ENCODE measurements around the gene TFR2. TPM values are rescaled to one million over a fixed set of nuclear protein-coding genes. Genes with fewer than 3 reads are reported as not detected.
A peak's percentile ranks its signal among the peaks of the same experiment; 100 is the strongest.

Gene TFR2
- total RNA-seq, 1 donor from 2014 or later = 0.34 TPM

GRCh38 chr7:100639995-100640516 lies 1.3 kb downstream of the TFR2 start:
- peaks cover 10% of the 10 kb centered on the region for H3K27me3 Mint-ChIP-seq (ENCODE audit: insufficient read depth, low read depth)
- H3F3A ChIP-seq (ENCODE audit: low read depth) = peaks cover 5% of the 10 kb centered on the region
- peaks cover 3% of the 10 kb centered on the region for H3K4me1 Mint-ChIP-seq
- H2AFZ ChIP-seq (replicated peaks) = peak overlapping the region; percentile 9
- H3K27ac ChIP-seq = no peak overlapping the region
- H3K79me2 ChIP-seq (ENCODE audit: low read depth) = no peaks in the 10 kb centered on the region
- no peak overlapping the region for H3K4me3 Mint-ChIP-seq
- TF ChIP-seq EZH2phosphoT487 (IDR thresholded peaks at IDR 0.05) (no peak), CTCF (IDR thresholded peaks at IDR 0.05) (no peak), EZH2 (IDR thresholded peaks at IDR 0.05) (no peak)
- H3K4me3 ChIP-seq = no peak overlapping the region
- no peaks in the 10 kb centered on the region for H3K9me3 ChIP-seq (ENCODE audit: low read depth)
- DNase-seq (ENCODE audit: low spot score) = peak; percentile 27
- H3K27me3 ChIP-seq = peaks cover under 1% of the 10 kb centered on the region
- no peak overlapping the region for H3K4me2 ChIP-seq
- no peaks in the 10 kb centered on the region for H3K9me3 Mint-ChIP-seq
- H3K36me3 ChIP-seq = no peaks in the 10 kb centered on the region
- no peaks in the 10 kb centered on the region for H4K20me1 ChIP-seq (ENCODE audit: low read depth)
- no peak overlapping the region for H3K27ac Mint-ChIP-seq
- H3K36me3 Mint-ChIP-seq = no peaks in the 10 kb centered on the region
- no peak overlapping the region for H3K9ac ChIP-seq
- H3K4me1 ChIP-seq = no peaks in the 10 kb centered on the region

GRCh38 chr7:100632951-100633717 lies 8.2 kb downstream of the TFR2 start:
- peaks cover 13% of the 10 kb centered on the region for H3K4me1 Mint-ChIP-seq
- H3K27me3 Mint-ChIP-seq (ENCODE audit: insufficient read depth, low read depth) = peaks cover 35% of the 10 kb centered on the region
- Histone ChIP-seq H2AFZ (replicated peaks) (peak overlapping the region; percentile 100), H3K27me3 (peaks cover 37% of the 10 kb centered on the region), H3K4me2 (peak overlapping the region; percentile 98), H3K79me2 (ENCODE audit: low read depth) (no peaks in the 10 kb centered on the region), H3K4me3 (peak overlapping the region; percentile 61), H3K4me1 (peaks cover 4% of the 10 kb centered on the region), H4K20me1 (ENCODE audit: low read depth) (no peaks in the 10 kb centered on the region), H3K36me3 (no peaks in the 10 kb centered on the region), H3K9ac (no peak overlapping the region), H3K9me3 (ENCODE audit: low read depth) (no peaks in the 10 kb centered on the region), H3K27ac (no peak overlapping the region), H3F3A (ENCODE audit: low read depth) (peaks cover 12% of the 10 kb centered on the region)
- DNase-seq (ENCODE audit: low spot score) = peak; percentile 76
- no peak overlapping the region for H3K27ac Mint-ChIP-seq
- H3K36me3 Mint-ChIP-seq = no peaks in the 10 kb centered on the region
- H3K9me3 Mint-ChIP-seq = peaks cover 2% of the 10 kb centered on the region
- H3K4me3 Mint-ChIP-seq = peak overlapping the region; percentile 81
- TF ChIP-seq EZH2phosphoT487 (IDR thresholded peaks at IDR 0.05) (no peak), EZH2 (IDR thresholded peaks at IDR 0.05) (peak; percentile 66), CTCF (IDR thresholded peaks at IDR 0.05) (peak; percentile 52)

- no peak overlapping the region for H3K4me3 Mint-ChIP-seq
- TF ChIP-seq EZH2 (IDR thresholded peaks at IDR 0.05) (no peak), EZH2phosphoT487 (IDR thresholded peaks at IDR 0.05) (no peak), CTCF (IDR thresholded peaks at IDR 0.05) (no peak)
- Histone ChIP-seq H3K9ac (no peak overlapping the region), H3K27ac (no peak overlapping the region), H3K4me2 (no peak overlapping the region), H3K27me3 (peaks cover 65% of the 10 kb centered on the region), H3K4me1 (peaks cover 4% of the 10 kb centered on the region), H3K36me3 (no peaks in the 10 kb centered on the region), H3F3A (ENCODE audit: low read depth) (peaks cover 12% of the 10 kb centered on the region), H3K9me3 (ENCODE audit: low read depth) (no peaks in the 10 kb centered on the region), H2AFZ (replicated peaks) (no peak overlapping the region), H3K79me2 (ENCODE audit: low read depth) (no peaks in the 10 kb centered on the region), H4K20me1 (ENCODE audit: low read depth) (no peaks in the 10 kb centered on the region), H3K4me3 (no peak overlapping the region)
- peaks cover 36% of the 10 kb centered on the region for H3K27me3 Mint-ChIP-seq (ENCODE audit: insufficient read depth, low read depth)
- H3K9me3 Mint-ChIP-seq = peaks cover 2% of the 10 kb centered on the region
- H3K4me1 Mint-ChIP-seq = peaks cover 23% of the 10 kb centered on the region
- no peak overlapping the region for H3K27ac Mint-ChIP-seq
- no peak for DNase-seq (ENCODE audit: low spot score)
- H3K36me3 Mint-ChIP-seq = no peaks in the 10 kb centered on the region
Measured at GRCh38 chr7:100630066-100630465, 11.3 kb downstream of the TFR2 start.

Measured in neural progenitor cell (in vitro differentiated cells).